Neural crest cell (in vitro differentiated cells): ENCODE results near the gene GCNT1. TPM values are rescaled to one million over a fixed set of nuclear protein-coding genes. Genes with fewer than 3 reads are reported as not detected.
"Not testable (repeated sequence)": the region's sequence is repeated elsewhere in the genome, so short reads cannot be mapped to it uniquely, and the experiment has no call there.

ENCODE experiments used
- DNase-seq: peaks from one replicate; pipeline ENCODE4 v3.0.0; 2021; ENCODE audit warnings: low read depth, mixed read lengths, low spot score
- H3K27ac Mint-ChIP-seq: one replicate; pipeline ENCODE4 v1.8.0; 2021; ENCODE audit warnings: mild to moderate bottlenecking, mixed read lengths; ENCODE audit not compliant: unreplicated experiment
- H3K27me3 Mint-ChIP-seq: 2 replicates; pipeline ENCODE4 v1.8.0; 2021; ENCODE audit warnings: low read depth, mild to moderate bottlenecking, mixed read lengths
- H3K36me3 Mint-ChIP-seq: 2 replicates; pipeline ENCODE4 v1.8.0; 2021; ENCODE audit warnings: low read depth, mild to moderate bottlenecking, mixed read lengths
- H3K4me1 Mint-ChIP-seq: 2 replicates; pipeline ENCODE4 v1.8.0; 2021; ENCODE audit warnings: mixed read lengths
- H3K4me3 Mint-ChIP-seq: one replicate; pipeline ENCODE4 v1.8.0; 2021; ENCODE audit warnings: mild to moderate bottlenecking, mixed read lengths
- H3K9me3 Mint-ChIP-seq: 2 replicates; pipeline ENCODE4 v1.8.0; 2021; ENCODE audit warnings: mixed read lengths
- total RNA-seq: library from RNA; stranded (reverse); gene quantifications from 2 replicates; pipeline ENCODE4 v1.2.1, GENCODE V29; 2021
- TF ChIP-seq, protein P1 (sequence below): fragments of 200-600 bp; sonication (generic); conservative IDR thresholded peaks from 2 replicates; pipeline ENCODE4 v1.5.0; 2021; ENCODE audit warnings: antibody characterized with exemption, mild to moderate bottlenecking

Gene GCNT1
- total RNA-seq, 1 donor from 2014 or later: 1.6 TPM

DNA sequence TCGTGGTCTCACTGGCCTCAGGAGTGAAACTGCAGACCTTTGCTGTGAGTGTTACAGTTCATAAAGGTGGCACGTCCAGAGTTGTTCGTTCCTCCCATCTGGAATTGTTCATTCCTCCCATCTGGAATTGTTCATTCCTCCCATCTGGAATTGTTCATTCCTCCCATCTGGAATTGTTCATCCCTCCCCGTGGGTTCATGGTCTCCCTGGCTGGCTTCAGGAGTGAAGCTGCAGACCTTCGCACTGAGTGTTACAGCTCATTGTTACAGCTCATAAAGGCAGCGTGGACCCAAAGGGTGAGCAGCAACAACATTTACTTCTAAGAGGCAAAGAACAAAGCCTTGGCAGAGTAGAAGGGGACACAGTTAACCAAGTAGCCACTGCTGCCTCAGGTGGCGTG is 69.1 kb downstream of the GCNT1 start:
- H3K27me3 Mint-ChIP-seq: no peaks in the 10 kb centered on the region
- H3K36me3 Mint-ChIP-seq: no peaks in the 10 kb centered on the region
- H3K4me3 Mint-ChIP-seq: no peak overlapping the region
- peaks cover 2% of the 10 kb centered on the region for H3K9me3 Mint-ChIP-seq
- no peak overlapping the region for H3K27ac Mint-ChIP-seq
- H3K4me1 Mint-ChIP-seq: no peaks in the 10 kb centered on the region
- TF ChIP-seq, protein P1, sequence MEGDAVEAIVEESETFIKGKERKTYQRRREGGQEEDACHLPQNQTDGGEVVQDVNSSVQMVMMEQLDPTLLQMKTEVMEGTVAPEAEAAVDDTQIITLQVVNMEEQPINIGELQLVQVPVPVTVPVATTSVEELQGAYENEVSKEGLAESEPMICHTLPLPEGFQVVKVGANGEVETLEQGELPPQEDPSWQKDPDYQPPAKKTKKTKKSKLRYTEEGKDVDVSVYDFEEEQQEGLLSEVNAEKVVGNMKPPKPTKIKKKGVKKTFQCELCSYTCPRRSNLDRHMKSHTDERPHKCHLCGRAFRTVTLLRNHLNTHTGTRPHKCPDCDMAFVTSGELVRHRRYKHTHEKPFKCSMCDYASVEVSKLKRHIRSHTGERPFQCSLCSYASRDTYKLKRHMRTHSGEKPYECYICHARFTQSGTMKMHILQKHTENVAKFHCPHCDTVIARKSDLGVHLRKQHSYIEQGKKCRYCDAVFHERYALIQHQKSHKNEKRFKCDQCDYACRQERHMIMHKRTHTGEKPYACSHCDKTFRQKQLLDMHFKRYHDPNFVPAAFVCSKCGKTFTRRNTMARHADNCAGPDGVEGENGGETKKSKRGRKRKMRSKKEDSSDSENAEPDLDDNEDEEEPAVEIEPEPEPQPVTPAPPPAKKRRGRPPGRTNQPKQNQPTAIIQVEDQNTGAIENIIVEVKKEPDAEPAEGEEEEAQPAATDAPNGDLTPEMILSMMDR: no peak
- no peak for DNase-seq

DNA sequence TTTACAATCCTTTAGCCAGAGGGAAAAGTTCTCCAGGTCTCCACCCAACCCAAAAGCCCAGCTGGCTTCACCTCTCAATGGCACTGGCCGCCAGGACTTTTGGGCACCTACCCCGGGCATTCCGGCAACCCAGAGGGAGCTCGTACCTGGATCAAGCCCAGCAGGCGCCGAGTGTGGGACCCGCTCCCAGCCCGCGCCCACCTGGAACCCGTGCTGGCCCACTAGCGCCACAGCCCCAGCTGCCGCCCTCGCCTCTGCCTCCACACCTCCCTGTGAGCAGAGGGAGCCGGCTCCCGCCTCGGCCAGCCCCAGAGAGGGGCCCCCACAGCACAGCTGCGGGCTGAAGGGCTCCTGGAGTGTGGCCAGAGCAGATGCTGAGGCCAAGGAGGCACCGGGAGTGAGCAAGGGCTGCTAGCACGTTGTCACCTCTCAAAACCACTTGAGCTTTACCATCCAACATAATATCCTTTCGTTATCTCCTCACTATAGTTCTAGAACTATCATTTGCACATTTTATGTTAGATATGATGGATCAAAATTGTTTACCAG is 69.7 kb downstream of the GCNT1 start:
- Mint-ChIP-seq H3K27ac (no peak overlapping the region), H3K4me1 (no peaks in the 10 kb centered on the region), H3K36me3 (no peaks in the 10 kb centered on the region), H3K4me3 (no peak overlapping the region), H3K9me3 (peaks cover 5% of the 10 kb centered on the region), H3K27me3 (no peaks in the 10 kb centered on the region)
- TF ChIP-seq, protein P1: no peak
- no peak for DNase-seq

DNA sequence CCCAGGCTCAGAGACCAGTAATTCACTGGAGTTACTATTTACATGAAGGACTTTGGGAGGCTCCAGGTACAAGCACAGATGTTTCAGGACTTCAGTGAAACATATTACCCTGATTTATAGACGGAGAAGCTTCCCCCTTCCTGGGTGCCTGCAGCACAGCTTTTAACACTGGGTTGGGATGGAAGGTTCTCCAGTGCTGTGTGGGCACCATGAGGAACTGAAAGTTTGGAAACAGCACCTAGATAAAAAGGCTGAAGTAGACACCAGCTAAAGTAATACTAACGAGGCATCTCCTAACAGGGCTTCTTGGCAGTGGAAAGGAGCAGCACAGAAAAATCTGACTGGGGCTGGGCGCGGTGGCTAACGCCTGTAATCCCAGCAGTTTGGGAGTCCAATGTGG is 70.7 kb downstream of the GCNT1 start:
- Mint-ChIP-seq H3K4me3 (no peak overlapping the region), H3K27ac (no peak overlapping the region), H3K27me3 (no peaks in the 10 kb centered on the region), H3K9me3 (peaks cover 5% of the 10 kb centered on the region), H3K36me3 (no peaks in the 10 kb centered on the region), H3K4me1 (no peaks in the 10 kb centered on the region)
- no peak for DNase-seq
- TF ChIP-seq, protein P1: no peak

DNA sequence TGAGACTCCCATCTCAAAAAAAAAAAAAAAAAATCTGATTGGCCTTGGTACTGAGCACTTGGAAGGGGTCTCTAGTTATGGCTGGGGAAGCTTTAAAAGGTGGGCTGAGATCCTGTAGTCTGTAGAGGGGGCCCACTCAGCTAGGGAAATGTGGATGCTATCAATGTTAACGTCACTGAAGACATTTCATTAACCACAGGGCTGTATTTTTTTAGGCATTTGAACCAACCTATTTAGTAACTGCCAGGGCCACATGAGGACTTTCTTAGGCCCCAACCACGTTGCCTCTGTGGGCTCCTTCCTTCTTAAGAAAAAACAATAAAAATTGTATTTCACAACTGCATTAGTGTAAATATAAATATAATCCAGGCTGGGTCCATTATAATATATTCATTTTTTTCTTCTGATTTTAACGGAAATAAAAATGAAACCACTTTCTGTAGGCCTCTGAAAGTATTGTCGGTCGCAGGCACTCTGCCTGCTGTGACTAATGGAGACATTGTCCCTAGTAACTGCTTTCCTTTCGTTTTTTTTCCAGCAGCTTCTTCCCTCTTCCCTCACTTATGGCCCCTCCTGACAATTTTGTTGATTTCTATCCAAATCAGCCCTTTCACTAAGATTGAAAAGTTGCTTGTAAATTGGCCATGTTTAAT is 71.6 kb downstream of the GCNT1 start:
- Mint-ChIP-seq H3K4me3 (no peak overlapping the region), H3K4me1 (no peaks in the 10 kb centered on the region), H3K27ac (no peak overlapping the region), H3K27me3 (no peaks in the 10 kb centered on the region), H3K36me3 (no peaks in the 10 kb centered on the region), H3K9me3 (peaks cover 5% of the 10 kb centered on the region)
- TF ChIP-seq, protein P1: no peak
- no peak for DNase-seq

DNA sequence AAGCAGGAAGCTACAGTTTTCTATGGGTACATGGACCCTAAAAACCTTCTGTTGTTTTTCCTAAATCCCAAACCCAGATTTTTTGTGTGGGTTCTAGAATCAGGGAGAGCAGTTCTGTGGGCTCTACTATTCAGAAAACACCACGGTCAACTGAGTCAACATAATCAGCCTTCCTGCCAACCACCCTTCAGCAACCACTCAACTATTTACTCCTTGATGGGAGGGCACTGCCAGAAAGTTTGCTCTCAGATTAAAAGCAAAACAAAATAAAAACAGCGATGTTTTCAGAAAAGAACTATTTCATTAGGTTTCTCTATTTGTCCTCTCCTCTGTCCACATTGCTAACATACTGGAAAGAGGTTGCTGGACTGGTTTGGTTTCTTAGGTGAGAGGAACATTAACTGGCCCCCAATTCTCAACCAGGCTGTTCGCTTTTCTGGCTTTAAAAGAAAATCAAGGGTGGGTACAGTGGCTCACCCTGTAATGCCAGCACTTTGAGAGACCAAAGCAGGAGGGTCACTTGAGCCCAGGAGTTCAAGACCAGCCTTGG is 72.3 kb downstream of the GCNT1 start:
- Mint-ChIP-seq H3K4me1 (no peaks in the 10 kb centered on the region), H3K36me3 (no peaks in the 10 kb centered on the region), H3K27me3 (no peaks in the 10 kb centered on the region), H3K4me3 (no peak overlapping the region), H3K27ac (no peak overlapping the region), H3K9me3 (peaks cover 5% of the 10 kb centered on the region)
- TF ChIP-seq, protein P1: no peak
- DNase-seq: no peak

DNA sequence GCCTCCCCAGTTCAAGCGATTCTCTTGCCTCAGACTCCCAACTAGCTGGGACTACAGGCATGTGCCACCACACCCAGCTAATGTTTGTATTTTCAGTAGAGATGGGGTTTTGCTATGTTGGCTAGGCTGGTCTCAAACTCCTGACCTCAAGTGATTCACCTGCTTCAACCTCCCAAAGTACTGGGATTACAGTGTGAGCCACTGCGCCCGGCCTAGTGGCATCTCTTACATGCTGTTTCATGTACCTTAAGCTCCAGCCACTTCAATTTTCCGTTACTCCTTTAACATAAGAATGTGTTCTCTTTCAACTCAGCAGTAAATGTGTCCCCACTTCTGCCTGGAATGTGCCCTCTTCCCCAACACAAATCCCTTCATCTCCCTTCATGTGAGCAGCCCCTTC is 73.9 kb downstream of the GCNT1 start:
- H3K4me1 Mint-ChIP-seq, H3K27me3 Mint-ChIP-seq, DNase-seq, H3K4me3 Mint-ChIP-seq, H3K27ac Mint-ChIP-seq, H3K36me3 Mint-ChIP-seq, H3K9me3 Mint-ChIP-seq: not testable (repeated sequence)
